Fibroblast of skin of left biceps (primary cell): ENCODE results near the gene TRIM45.

Experiments
- DNase-seq, 2 experiments: peaks; one replicate each; pipeline ENCODE4 v3.0.0-alpha.2; 2013; ENCODE audit warnings: low read depth in 2 of 2

TRIM45 gene

DNA sequence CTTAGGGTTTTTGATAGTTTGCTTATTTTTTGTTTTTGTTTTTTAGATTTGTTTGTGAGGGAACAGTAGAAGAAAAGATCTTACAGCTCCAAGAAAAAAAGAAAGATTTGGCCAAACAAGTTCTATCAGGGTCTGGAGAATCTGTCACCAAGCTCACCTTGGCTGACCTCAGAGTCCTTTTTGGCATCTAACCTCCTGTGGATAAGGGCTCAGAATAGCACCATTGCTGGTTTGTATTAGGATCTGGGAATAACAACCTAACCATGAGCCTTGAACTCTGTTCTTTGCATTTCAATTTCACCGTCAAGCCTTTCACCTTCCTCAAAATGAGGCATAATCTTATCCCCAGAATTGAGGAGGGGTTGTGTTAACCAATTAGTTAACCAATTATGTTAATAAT lies 20.2 kb downstream of the TRIM45 start:
- DNase-seq = no peak

DNA sequence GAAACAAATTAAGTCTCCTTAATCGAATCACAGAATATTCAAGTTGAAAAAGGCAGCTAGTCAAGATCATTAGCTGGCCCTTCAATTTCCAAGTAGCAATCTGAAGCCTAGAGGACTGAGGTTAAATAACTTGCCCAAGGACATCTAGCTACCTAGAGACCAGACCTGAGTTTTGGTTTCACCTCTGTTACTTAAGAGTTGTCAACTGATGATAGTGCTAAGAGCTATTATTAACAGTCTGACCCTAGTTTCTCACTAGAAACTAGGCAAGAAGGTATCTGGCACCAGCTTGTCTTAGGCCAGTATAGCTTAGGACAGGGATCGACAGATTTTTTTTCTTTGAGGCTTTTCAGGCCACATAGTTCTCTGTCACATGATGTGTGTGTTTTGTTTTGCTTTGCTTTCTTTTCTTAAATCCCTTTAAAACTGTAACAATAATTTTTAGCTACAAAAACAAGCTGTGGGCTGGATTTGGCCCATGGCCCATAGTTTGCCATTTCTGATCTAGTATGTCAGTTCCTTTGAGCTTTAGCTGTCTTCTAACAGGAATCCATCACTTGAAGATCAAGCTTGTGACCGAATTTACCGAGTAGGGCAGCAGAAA lies 23.2 kb downstream of the TRIM45 start:
- no peak for DNase-seq

DNA sequence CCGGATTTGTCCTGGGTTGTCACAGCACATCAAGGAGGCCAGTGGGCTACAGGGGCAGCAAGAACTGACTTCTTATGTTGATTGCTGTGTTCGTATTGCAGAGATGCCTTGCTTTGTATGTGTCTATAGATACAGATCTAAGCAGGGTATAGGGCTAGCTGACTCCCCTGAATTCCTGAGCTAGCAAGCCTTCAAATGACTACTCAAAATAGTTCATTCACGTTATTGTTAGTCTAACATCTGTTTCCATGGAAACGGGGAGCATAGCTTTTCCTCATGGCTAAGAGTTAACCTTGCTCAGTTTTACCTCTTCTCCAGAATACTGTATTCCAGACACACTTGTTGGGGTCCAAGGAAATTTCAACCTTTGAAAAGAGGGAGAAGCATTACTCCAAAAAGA lies 24.1 kb downstream of the TRIM45 start:
- DNase-seq = no peak

DNA sequence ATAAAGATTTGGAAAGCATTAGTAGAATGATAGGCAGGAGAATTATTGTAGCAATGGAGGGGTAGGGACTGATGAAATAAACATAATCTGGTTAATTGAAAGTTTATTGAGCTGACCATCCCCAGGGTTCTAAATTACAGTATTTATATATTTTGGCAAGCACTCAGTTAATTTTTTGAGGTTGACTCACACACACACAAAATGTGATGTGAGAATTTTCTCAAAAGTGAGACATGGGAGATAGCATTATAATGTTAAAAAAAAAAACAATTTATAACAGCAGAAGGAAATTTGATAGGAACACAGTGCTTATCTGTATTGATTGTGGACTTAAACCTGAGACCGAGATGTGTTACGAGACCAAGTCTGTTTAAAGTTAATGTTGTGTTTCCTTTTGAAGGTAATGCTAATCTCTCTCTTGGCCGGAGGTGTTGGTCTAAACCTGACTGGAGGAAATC lies 24.6 kb downstream of the TRIM45 start:
- DNase-seq = peak in 1 of 2 experiments; percentile 21

- DNase-seq = peak; percentile 83 to 85
Observed at GRCh38 chr1:117094841-117095604, 26.5 kb downstream of the TRIM45 start.

GRCh38 chr1:117093870-117094621 lies 27.5 kb downstream of the TRIM45 start:
- peak in 1 of 2 experiments; percentile 16 for DNase-seq

DNA sequence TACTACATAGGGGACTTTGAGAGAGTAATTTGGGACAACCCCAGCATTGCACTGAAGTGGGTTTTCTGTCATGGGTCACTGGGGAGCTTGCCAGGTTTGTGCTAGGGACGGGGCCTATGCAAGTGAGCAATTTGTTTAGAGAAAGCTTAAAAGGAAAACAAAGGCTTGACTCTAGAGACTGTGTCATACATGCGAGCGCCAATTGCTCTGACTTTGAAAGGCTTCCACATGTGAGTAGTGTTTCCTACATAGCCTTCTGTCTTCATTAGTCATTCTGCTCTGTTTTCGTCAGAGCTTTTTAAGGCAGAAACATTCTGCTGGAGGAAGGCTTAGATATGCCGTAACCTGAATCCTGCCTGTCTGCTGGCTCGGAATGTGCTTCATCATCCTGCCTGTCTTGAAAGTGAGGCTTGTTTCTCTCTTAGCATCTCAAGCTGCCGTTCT lies 28.4 kb downstream of the TRIM45 start:
- DNase-seq = peak; percentile 84 to 90

GRCh38 chr1:117092594-117092993 lies 29.0 kb downstream of the TRIM45 start:
- no peak for DNase-seq

- DNase-seq = no peak
Observed at GRCh38 chr1:117089996-117090395, 31.6 kb downstream of the TRIM45 start.

DNA sequence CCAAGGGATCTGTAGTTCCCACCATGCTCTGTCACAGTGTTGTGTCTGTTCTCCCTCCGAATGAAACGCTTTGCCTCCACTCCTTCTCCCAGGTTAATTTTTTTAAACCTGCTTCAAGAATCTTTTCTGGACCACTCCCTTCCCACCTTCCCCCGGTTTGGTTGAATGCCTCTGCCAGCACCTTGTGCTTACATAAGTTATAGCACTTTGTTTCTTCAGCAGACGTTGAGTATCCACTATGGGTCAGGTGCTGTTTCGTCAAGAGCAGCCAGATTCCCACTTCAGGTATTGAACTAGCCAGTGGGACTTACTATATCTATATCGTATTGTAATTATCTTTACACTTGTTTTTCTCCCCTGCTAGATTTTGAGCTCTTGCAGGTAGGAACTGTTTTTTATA lies 33.9 kb downstream of the TRIM45 start:
- DNase-seq = no peak

GRCh38 chr1:117084231-117084630 lies 37.3 kb downstream of the TRIM45 start:
- DNase-seq = no peak

DNA sequence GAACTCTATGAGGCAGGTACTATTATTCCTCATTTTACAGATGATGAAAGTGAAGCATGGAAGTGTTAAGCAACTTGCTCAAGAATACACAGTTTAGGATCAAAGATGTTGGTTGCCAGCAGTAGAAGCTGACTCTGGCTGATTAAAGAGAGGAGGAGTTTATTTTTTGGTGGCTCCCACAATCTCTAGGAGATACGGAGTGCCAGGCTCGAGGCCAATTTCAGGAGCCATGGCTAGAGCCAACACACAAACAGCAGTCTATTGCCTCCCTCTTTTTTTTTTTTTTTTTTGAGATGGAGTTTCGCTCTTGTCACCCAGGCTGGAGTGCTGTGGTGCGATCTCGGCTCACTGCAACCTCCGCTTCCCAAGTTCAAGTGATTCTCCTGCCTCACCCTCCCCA lies 41.8 kb downstream of the TRIM45 start:
- DNase-seq = no peak

DNA sequence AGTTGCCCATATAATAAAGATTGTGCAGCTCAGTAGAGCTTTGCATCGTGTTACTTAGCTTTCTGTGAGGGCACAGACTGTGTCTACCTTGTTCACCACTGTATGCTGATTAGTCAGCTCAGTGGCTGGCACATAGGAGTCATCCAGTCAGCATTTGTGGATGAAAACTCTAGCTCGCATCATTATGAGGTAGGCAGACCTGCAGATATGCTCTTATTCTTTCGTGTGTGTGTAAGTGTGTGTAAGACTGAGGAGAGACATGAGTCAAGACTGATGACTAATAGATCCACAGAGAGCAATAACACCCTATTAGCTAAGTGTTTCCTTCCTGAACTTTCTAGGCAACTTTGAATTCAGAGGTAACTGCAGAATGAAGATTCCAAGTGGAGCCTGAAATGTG lies 44.3 kb downstream of the TRIM45 start:
- DNase-seq = peak; percentile 41 to 50

GRCh38 chr1:117076648-117077047 lies 44.9 kb downstream of the TRIM45 start:
- DNase-seq = no peak

DNA sequence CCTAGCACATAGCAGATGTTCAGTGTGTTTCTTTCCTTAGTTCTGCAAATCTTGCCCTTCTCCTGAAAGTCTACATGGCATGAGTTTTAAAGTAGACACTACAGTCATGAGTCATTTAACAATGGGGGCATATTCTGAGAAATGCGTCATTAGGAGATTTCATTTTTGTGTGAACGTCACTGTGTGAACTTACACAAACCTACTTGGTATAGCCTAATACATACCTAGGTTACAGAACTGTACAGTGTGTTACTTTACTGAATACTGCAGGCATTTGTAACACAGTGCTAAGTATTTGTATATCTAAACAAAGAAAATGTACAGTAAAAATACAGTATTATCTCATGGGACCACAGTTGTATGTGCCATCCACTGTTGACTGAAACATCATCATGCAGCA lies 51.4 kb downstream of the TRIM45 start:
- peak in 1 of 2 experiments; percentile 27 for DNase-seq

DNA sequence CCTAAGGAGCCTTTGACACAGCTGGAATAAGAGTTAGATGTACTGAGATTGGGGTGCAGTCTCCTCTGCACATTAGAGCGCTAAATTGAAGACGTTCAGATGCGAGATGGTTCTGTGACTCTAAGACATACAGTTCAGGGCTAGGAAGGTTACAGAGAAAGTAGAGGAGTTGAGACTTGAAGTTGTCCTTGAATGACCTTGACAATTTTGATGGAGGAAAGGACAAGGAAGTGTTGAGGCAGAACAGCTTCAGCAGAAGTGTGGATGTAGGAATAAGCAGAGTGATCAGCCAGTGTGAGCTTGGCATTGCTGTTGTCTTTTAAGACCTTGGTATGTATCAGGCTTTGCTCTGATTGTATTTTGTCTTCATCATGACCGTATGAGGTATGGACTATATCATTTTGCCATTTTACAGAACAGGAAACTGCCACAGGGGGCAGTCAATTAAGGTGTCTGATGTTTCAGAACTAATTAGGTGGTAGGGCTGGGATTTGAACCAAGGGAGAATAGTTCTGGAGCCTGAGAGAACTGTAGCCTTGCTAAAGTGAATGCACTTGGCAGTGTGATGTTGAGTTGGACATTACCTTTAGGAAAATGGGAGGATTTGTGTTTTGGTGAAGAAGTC lies 52.2 kb downstream of the TRIM45 start:
- no peak for DNase-seq

DNA sequence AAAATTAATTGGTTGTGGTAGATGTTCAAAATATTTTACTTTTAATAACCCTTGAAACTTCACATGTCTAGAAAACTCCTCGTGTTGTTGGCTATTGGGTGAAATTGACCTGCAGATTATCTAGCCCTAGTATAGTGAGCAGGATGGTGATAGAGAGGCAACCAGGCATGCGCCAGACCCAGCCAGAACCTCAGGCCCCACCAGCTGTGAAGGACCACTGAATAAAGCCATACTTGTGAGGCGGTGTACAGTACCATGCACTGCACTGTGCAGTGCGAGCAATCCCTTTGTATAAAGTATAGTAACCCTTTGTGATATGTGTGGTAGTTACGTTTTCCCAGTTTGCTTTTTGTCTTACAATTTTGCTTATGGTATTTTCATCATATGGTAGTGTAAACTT lies 53.0 kb downstream of the TRIM45 start:
- no peak for DNase-seq

- no peak for DNase-seq
Observed at GRCh38 chr1:117067533-117068370, 53.8 kb downstream of the TRIM45 start.

GRCh38 chr1:117066367-117066766 lies 55.2 kb downstream of the TRIM45 start:
- DNase-seq = no peak

DNA sequence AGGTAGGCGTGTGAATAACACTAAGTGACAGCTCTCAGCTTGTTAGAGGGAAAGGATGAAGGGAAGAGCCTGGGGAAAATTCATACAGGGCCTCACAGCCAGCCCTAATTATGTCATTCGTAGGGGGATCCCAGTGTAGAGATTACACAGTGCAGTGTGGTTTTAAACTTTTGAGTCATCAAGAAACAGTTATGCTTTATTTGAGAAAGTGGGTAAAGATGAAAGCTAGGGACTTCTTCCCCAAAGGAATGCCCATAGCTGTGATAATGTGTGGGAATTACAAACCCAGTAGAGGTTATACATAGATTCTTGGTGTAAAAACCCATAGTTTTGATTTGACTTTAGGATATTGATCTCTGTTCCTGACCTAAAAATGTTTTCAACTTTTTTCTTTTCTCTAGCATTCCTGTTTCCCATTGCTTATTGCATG lies 59.5 kb downstream of the TRIM45 start:
- no peak for DNase-seq
